Immature natural killer cell (primary cell): ENCODE results near the gene TRIM28. TPM values are rescaled to one million over a fixed set of nuclear protein-coding genes. Genes with fewer than 3 reads are reported as not detected.
A peak's percentile ranks its signal among the peaks of the same experiment; 100 is the strongest.

Experiments
- DNase-seq, 3 donors: peaks; one replicate each; pipeline ENCODE4 v3.0.0; 2022; ENCODE audit warnings: mixed read lengths in 1 of 3
- H3K27ac Mint-ChIP-seq, 6 donors: one replicate each; pipeline ENCODE4 v1.8.0; 2020; ENCODE audit warnings: mixed read lengths in 6 of 6, mild to moderate bottlenecking in 5 of 6, inconsistent platforms in 4 of 6, moderate library complexity in 3 of 6
- H3K27me3 Mint-ChIP-seq, 3 donors: one replicate each; pipeline ENCODE4 v1.8.0; 2020 to 2021; ENCODE audit warnings: low read depth in 3 of 3, mild to moderate bottlenecking in 3 of 3, mixed read lengths in 3 of 3, moderate library complexity in 3 of 3, inconsistent platforms in 1 of 3
- H3K36me3 Mint-ChIP-seq, 3 donors: one replicate each; pipeline ENCODE4 v1.8.0; 2020; ENCODE audit warnings: mixed read lengths in 3 of 3, inconsistent platforms in 2 of 3, mild to moderate bottlenecking in 2 of 3
- H3K4me1 Mint-ChIP-seq, 2 donors: one replicate each; pipeline ENCODE4 v1.8.0; 2020; ENCODE audit warnings: inconsistent platforms in 2 of 2, mild to moderate bottlenecking in 2 of 2, mixed read lengths in 2 of 2, moderate library complexity in 1 of 2
- H3K4me3 Mint-ChIP-seq, 5 donors: one replicate each; pipeline ENCODE4 v1.8.0; 2020; ENCODE audit warnings: mild to moderate bottlenecking in 5 of 5, mixed read lengths in 5 of 5, inconsistent platforms in 3 of 5, moderate library complexity in 3 of 5
- H3K9me3 Mint-ChIP-seq, 6 donors: one replicate each; pipeline ENCODE4 v1.8.0; 2020; ENCODE audit warnings: mild to moderate bottlenecking in 6 of 6, mixed read lengths in 6 of 6, inconsistent platforms in 4 of 6, moderate library complexity in 3 of 6
- polyA plus RNA-seq, 3 donors: library from polyadenylated mRNA; unstranded; fragments of 300-500 nt; fragmentation: Illumina TruSeq; gene quantifications; one replicate each; pipeline ENCODE4 v1.2.3, GENCODE V29; 2021

The TRIM28 gene
- polyA plus RNA-seq, 3 donors from 2014 or later = 34.3 to 36.3 (median 35.7) TPM

DNA sequence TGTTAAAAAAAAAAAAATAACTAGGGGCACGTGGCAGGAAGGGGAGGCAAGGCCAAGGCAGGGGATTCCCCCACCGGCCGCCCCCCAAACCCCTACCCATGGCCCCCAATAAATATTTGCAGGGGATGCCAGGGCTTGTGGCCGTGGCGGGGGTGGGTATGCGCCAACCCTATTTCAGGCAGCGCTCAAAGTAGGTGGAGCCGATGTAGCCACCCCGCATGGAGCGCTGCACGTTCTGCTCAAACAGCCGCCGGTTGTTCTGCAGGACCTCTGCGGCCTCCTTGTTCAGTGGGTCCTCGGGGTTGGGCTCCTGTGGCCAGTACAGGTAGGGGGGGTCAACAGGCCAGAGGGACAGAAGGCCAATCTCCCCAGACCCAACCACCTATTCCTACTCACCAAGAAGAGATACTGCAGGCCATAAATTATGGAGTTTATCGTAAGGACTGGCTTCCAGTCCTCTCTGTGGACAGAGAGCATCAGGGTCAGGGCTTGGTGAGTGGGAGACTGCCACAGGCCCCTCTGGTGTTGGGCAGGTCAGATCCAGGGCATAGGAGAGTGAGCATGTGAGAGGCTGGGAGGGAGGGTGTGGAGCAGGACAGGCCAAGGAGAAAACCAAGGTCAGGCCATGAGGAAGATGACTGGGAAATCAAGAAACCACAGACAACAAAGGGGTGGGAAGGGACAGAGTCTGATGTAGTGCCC is 12.2 kb downstream of the TRIM28 start:
- no peak for DNase-seq
- peaks cover 11 to 28% (median 12%) of the 10 kb centered on the region in 3 donors for H3K36me3 Mint-ChIP-seq
- H3K27ac Mint-ChIP-seq = peak overlapping the region; percentile 95 to 99 (median 98)
- no peaks in the 10 kb centered on the region for H3K9me3 Mint-ChIP-seq
- H3K27me3 Mint-ChIP-seq = peaks cover 19 to 24% (median 20%) of the 10 kb centered on the region in 3 donors
- H3K4me3 Mint-ChIP-seq = peak overlapping the region; percentile 85 to 97 (median 90)
- H3K4me1 Mint-ChIP-seq = peaks cover 67 to 75% of the 10 kb centered on the region in 2 donors

DNA sequence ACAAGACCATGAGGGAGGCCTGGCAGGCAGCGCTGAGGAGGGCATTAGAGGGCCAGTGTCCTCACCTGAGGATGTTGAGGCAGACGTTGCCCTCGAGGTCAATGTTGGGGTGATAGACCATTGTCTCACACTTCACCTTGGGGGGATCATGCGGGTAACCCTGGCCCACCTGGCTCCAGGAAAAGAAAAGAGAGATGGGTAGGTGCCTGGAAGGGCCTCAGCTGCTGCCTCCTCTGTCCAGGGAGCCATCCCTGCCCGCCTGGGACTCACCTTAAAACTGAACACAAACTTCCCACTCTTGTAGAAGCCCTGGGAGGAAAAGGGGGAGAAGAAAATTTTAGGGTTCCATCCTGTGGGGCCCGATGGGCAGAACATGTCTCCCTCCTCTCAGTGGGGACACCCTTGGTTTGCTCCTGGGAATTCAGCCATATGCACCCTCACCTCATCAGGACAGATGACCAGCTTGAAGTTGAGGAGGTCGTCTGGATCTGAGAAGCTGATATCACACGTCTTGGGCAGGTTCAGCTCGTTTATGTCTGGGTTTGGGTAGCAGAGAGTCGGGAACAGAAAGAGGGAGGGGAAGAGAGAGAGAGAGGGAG is 12.9 kb downstream of the TRIM28 start:
- Mint-ChIP-seq H3K36me3 (peaks cover 10 to 27% (median 11%) of the 10 kb centered on the region in 3 donors), H3K4me3 (peak overlapping the region; percentile 85 to 97 (median 90)), H3K4me1 (peaks cover 74 to 82% of the 10 kb centered on the region in 2 donors), H3K27ac (peak overlapping the region; percentile 85 to 99 (median 96)), H3K27me3 (peaks cover 19 to 23% (median 23%) of the 10 kb centered on the region in 3 donors), H3K9me3 (no peaks in the 10 kb centered on the region)
- no peak for DNase-seq

DNA sequence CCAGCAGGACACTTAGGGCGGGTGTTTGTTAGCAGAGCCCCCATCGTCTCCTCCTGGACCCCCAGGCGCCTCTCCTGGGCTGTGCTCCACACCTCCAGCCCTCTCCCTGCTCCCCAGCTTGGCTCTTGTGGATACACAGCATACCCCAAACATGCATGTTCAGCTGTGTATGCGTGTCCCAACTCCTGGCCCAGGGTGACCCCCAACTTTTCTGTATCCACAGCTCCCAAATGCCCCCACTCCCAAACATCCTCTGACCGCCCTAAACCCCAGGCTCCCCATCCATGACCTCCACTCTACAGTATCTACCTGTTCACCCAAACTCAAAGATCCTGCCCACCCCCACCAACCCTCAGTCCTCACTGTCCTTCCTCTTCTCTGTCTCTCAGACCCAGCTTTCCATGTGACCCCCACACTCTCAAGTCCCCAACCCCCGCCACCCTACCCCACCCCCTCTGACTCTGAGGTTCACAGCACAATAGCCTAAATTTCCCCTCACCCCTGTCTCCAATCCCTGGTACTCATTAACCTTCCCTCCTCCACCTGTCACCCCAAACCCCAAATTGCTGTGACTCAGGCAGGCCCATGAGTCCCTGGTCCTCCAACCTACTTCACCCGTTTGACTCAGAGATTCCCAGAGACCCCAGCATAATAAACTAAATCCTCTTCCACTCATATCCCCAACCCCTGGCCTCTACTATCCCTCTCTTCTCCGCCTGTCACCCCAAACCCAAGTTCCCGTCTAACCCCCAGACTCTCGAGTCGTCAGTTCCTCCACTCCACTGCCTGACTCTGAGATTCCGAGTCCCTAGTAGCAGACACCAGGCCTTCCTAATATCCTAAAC is 13.6 kb downstream of the TRIM28 start:
- Mint-ChIP-seq H3K27ac (peak overlapping the region; percentile 89 to 99 (median 96)), H3K36me3 (peaks cover 5 to 22% (median 6%) of the 10 kb centered on the region in 3 donors), H3K27me3 (peaks cover 22 to 28% (median 27%) of the 10 kb centered on the region in 3 donors), H3K4me1 (peaks cover 81 to 87% of the 10 kb centered on the region in 2 donors), H3K9me3 (no peaks in the 10 kb centered on the region), H3K4me3 (peak overlapping the region; percentile 85 to 97 (median 90))
- no peak for DNase-seq

DNA sequence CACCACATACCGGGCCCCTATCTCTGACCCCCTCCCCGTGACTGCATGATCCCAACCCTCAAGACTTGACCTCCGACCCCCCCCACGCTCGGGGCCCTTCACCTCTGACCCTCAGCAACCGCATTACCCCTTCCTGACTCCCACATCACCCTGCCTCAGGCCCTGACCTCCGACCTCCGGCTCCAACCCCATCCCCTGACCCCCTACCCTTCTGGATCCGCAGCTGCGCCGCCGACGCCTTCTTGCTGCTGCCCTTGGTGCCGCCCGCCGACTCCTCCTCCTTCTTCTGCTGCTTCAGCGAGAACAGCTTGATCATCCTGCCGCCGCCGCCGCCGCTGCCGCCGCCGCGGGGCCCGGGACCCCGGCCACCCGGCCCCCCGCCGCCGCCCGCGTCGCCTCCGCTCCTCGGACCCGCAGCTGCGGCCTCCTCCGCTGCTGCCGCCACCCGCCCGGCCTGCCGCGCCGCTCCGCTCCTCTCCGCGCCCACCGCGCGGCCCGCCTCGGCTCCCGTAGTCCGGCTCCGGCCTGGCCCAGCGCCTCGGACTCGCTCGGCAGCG is 14.3 kb downstream of the TRIM28 start, which contains the start of gene UBE2M:
UBE2M (minus strand) TSS at position 546 of the 557 bp plus-strand sequence; CDS start at position 316, 230 bp downstream.
- Mint-ChIP-seq H3K27ac (peak within 1 kb of the TSS; percentile 98 to 99 (median 99)), H3K4me1 (peaks cover 80 to 87% of the 10 kb centered on the region in 2 donors), H3K27me3 (peaks cover 24 to 30% (median 26%) of the 10 kb centered on the region in 3 donors), H3K36me3 (peaks cover 0 to 16% (median 0%) of the 10 kb centered on the region in 3 donors), H3K9me3 (peaks cover 0 to 2% (median 0%) of the 10 kb centered on the region in 6 donors), H3K4me3 (peak within 1 kb of the TSS; percentile 96 to 99 (median 97))
- no peak for DNase-seq

DNA sequence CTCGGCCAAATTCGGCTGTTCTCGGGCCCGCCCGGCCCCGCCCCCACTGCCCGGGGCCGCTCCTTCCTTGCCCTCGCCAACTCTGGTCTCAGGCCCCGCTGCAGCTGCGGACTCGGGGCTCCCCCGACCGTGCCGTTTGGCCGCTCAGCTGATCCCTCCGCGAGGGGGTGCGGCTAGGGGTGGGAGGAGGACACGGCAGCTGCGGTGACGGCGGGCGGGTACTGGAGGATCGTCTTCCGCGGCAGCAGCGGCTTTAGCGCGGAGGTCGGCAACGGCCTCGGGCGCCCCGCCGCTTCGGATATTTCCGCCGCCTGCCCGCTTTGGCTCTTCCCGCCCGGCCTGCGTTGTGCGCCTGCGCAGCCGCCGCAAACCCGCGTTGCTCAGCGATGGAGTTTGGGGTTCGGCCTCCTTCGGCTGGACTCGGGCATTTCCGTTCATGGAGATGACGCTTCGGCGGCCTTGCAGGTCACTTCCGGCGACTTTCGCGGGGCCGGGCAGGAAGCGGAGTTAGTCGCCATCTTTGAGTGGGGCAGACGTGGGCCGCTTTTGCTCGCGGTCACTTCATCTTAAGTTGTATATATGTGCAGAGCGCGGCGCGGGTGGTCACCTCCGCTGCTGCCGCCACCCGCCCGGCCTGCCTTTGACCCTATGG is 14.9 kb downstream of the TRIM28 start:
- Mint-ChIP-seq H3K27ac (peak overlapping the region; percentile 98 to 99 (median 99)), H3K4me1 (peaks cover 83 to 88% of the 10 kb centered on the region in 2 donors), H3K9me3 (peaks cover 0 to 2% (median 0%) of the 10 kb centered on the region in 6 donors), H3K4me3 (peak overlapping the region; percentile 96 to 99 (median 97)), H3K36me3 (peaks cover 0 to 13% (median 0%) of the 10 kb centered on the region in 3 donors), H3K27me3 (peaks cover 24 to 33% (median 28%) of the 10 kb centered on the region in 3 donors)
- peak; percentile 100 for DNase-seq

GRCh38 chr19:58559275-58560006 is 15.6 kb downstream of the TRIM28 start:
- H3K9me3 Mint-ChIP-seq = peaks cover 0 to 2% (median 0%) of the 10 kb centered on the region in 6 donors
- DNase-seq = peak; percentile 63 to 82 (median 81)
- peaks cover 78 to 88% of the 10 kb centered on the region in 2 donors for H3K4me1 Mint-ChIP-seq
- H3K36me3 Mint-ChIP-seq = peaks cover 0 to 12% (median 0%) of the 10 kb centered on the region in 3 donors
- peaks cover 23 to 33% (median 28%) of the 10 kb centered on the region in 3 donors for H3K27me3 Mint-ChIP-seq
- H3K4me3 Mint-ChIP-seq = peak overlapping the region; percentile 96 to 99 (median 97)
- H3K27ac Mint-ChIP-seq = peak overlapping the region; percentile 98 to 99 (median 99)

- Mint-ChIP-seq H3K27me3 (peaks cover 17 to 27% (median 23%) of the 10 kb centered on the region in 3 donors), H3K36me3 (peaks cover 0 to 8% (median 0%) of the 10 kb centered on the region in 3 donors), H3K9me3 (peaks cover 0 to 2% (median 0%) of the 10 kb centered on the region in 6 donors), H3K4me3 (peak overlapping the region; percentile 96 to 99 (median 97)), H3K4me1 (peaks cover 71 to 83% of the 10 kb centered on the region in 2 donors), H3K27ac (peak overlapping the region; percentile 98 to 99 (median 99))
- no peak for DNase-seq
Observed at GRCh38 chr19:58560007-58560887, 16.4 kb downstream of the TRIM28 start.

- Mint-ChIP-seq H3K9me3 (peaks cover 0 to 2% (median 0%) of the 10 kb centered on the region in 6 donors), H3K27me3 (peaks cover 17 to 26% (median 21%) of the 10 kb centered on the region in 3 donors), H3K27ac (peak overlapping the region; percentile 84 to 99 (median 98)), H3K4me1 (peaks cover 68 to 79% of the 10 kb centered on the region in 2 donors), H3K36me3 (peaks cover 0 to 6% (median 0%) of the 10 kb centered on the region in 3 donors), H3K4me3 (peak overlapping the region; percentile 82 to 97 (median 91))
- no peak for DNase-seq
Observed at GRCh38 chr19:58560921-58561320, 17.1 kb downstream of the TRIM28 start.

- H3K4me3 Mint-ChIP-seq = peak overlapping the region; percentile 79 to 97 (median 88)
- peaks cover 15 to 26% (median 21%) of the 10 kb centered on the region in 3 donors for H3K27me3 Mint-ChIP-seq
- no peak for DNase-seq
- H3K27ac Mint-ChIP-seq = peak overlapping the region; percentile 70 to 99 (median 88)
- peaks cover 0 to under 1% (median 0%) of the 10 kb centered on the region in 3 donors for H3K36me3 Mint-ChIP-seq
- H3K4me1 Mint-ChIP-seq = peaks cover 62 to 74% of the 10 kb centered on the region in 2 donors
- H3K9me3 Mint-ChIP-seq = peaks cover 0 to 2% (median 0%) of the 10 kb centered on the region in 6 donors
Observed at GRCh38 chr19:58561373-58562121, 17.7 kb downstream of the TRIM28 start.

DNA sequence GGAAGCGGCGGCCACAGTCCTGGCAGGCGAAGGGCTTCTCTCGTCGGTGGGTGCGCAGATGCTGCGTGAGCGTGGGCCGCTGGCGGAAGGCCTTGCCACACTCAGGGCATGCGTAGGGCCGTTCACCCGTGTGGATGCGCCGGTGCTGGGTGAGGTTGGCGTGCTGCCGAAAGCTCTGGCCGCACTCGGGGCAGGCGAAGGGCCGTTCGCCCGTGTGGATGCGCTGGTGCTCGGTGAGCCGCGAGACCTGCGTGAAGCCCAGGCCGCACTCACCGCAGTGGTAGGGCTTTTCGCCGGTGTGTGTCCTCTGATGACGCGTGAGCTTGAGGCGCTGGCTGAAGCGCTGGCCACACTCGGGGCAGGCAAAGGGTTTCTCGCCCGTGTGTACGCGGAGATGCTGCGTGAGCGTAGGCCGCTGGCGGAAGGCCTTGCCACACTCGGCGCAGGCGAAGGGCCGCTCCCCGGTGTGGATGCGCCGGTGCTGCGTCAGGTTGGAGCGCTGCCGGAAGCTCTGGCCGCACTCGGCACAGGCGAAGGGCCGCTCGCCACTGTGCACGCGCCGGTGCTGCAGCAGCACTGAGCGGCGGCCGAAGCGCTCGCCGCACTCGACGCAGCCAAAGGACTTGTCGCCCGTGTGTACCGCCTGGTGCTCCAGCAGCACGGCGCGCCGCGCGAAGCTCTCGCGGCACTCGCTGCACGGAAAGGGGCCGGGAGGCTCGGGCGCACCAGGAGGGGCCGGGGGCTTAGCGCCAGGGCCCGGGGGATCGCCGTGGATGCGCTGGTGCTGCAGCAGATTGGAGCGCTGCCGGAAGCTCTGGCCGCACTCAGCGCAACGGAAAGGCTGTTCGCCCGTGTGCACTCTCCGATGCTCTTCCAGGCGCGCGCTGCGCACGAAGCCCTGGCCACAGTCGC is 18.5 kb downstream of the TRIM28 start:
- H3K9me3 Mint-ChIP-seq = peaks cover 0 to 2% (median 0%) of the 10 kb centered on the region in 6 donors
- no peaks in the 10 kb centered on the region for H3K36me3 Mint-ChIP-seq
- peak overlapping the region; percentile 55 to 99 (median 81) for H3K27ac Mint-ChIP-seq
- H3K27me3 Mint-ChIP-seq = peaks cover 13 to 25% (median 19%) of the 10 kb centered on the region in 3 donors
- peak overlapping the region; percentile 79 to 97 (median 88) for H3K4me3 Mint-ChIP-seq
- H3K4me1 Mint-ChIP-seq = peaks cover 54 to 66% of the 10 kb centered on the region in 2 donors
- peak; percentile 61 to 76 (median 69) for DNase-seq
